Measurements from ENCODE around the gene XYLT2.

XYLT2 gene

DNA sequence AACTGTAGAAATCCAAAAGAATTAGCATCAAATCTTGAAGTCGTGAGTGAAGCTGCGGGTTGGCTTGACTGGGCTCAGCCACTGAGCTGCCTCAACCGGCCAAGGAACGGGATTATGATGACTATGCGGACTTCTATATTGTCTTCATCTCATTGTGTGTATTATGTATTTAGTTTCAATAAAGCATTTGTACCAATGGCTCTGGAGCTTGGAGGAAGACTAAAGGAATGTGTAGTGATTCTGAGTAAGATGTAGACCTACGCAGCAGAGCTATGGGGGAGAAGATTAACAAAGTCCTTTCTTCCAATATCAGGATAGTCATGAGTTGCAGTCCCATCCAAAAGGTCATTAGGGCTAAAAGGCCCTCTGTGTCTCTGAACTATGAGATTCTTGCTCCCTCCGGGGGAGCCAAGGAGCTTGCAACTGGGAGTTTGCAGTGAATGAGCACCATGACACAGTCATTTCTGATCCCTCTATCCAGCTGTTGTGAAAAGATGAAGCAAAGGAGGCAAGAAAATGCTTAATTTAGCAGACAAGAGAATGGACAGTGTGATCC, 35.4 kb downstream of the XYLT2 start:
- DNase-seq (ENCODE audit: low read depth), result no peak
- no peak overlapping the region for H3K4me3 ChIP-seq (ENCODE audit: low read depth, low read length)
- TF ChIP-seq, protein P1, sequence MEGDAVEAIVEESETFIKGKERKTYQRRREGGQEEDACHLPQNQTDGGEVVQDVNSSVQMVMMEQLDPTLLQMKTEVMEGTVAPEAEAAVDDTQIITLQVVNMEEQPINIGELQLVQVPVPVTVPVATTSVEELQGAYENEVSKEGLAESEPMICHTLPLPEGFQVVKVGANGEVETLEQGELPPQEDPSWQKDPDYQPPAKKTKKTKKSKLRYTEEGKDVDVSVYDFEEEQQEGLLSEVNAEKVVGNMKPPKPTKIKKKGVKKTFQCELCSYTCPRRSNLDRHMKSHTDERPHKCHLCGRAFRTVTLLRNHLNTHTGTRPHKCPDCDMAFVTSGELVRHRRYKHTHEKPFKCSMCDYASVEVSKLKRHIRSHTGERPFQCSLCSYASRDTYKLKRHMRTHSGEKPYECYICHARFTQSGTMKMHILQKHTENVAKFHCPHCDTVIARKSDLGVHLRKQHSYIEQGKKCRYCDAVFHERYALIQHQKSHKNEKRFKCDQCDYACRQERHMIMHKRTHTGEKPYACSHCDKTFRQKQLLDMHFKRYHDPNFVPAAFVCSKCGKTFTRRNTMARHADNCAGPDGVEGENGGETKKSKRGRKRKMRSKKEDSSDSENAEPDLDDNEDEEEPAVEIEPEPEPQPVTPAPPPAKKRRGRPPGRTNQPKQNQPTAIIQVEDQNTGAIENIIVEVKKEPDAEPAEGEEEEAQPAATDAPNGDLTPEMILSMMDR (IDR thresholded peaks at IDR 0.05; ENCODE audit: low read depth, low read length, missing control alignments), result no peak

DNA sequence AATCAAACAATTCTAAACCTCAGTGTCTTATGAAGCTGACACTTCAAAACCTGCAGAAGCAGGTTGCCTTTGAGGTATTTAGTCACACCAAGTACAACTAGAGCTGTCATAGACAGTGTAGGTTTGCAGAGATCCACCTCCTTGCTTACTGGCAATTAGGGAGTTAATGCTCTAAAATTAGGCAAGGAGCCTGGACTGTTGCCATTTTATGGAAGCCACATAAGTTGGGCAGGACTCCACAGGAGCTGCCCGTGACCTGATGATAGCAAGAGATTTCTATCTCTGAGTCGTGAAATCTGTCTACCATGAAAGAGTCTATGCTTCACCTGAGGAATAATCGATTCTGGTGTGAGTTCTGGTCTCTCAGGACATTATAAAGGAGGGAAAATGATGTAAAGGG, 36.0 kb downstream of the XYLT2 start:
- no peak for DNase-seq (ENCODE audit: low read depth)
- H3K4me3 ChIP-seq (ENCODE audit: low read depth, low read length), result no peak overlapping the region
- TF ChIP-seq, protein P1 (IDR thresholded peaks at IDR 0.05; ENCODE audit: low read depth, low read length, missing control alignments), result no peak

DNA sequence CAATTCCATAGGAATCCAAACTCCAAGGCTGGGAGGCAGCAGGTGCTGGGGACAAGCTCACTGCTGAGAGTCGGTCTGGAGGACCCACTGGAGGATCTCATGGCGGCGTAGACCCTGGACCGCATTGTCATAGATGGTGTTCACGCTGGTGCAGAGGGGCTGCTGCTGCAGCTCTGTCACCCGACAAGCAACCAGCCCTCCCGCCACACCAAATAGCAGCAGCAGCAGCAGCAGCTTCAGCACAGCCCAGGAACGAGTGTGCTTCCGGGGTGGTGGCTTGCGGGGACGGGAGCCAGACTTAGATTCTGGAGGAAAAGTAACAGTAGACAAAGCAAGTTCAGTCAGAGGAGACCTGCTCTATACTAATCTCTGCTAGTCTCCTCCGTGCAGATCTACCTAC, 37.0 kb downstream of the XYLT2 start:
- TF ChIP-seq, protein P1 (IDR thresholded peaks at IDR 0.05; ENCODE audit: low read depth, low read length, missing control alignments), result no peak
- H3K4me3 ChIP-seq (ENCODE audit: low read depth, low read length), result no peak overlapping the region
- no peak for DNase-seq (ENCODE audit: low read depth)

DNA sequence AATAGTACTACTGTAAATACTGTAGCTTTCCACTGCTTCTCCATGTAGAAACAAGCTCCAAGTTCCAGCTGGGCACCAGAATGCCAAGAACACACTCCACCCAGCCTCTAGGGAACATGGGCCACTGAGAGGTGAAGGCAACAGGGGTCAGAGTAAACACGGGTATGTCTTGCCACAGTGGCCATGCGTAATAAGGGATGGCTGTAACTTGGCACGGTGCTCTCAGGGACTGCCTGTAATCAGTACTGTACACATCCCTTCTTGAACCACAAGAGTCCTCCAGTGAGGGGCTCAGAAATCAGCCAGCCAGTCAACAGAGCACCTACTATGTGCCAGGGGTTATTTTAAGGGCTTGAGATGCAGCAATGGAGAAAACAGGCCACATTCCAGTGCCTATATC, 40.6 kb downstream of the XYLT2 start:
- DNase-seq (ENCODE audit: low read depth), result no peak
- H3K4me3 ChIP-seq (ENCODE audit: low read depth, low read length), result no peak overlapping the region
- TF ChIP-seq, protein P1 (IDR thresholded peaks at IDR 0.05; ENCODE audit: low read depth, low read length, missing control alignments), result no peak

DNA sequence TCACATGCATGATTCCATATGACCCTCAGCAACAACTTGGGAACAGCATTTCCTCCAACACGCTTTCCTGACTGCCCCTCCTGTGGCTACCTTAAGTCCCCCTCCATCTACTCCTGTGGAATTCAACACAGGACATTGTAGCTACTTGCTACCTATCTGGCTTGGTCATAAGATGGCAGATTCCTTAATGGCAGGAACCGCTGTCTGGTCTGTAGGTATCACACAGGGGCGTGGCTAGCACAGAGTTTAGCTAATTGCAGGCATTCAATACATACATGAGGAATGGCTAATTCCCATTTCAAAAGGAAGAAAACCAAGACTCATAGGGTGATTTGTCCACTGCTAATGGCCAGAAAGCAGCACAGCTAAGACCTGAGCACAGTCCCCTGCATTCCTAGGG, 42.8 kb downstream of the XYLT2 start:
- no peak for DNase-seq (ENCODE audit: low read depth)
- TF ChIP-seq, protein P1 (IDR thresholded peaks at IDR 0.05; ENCODE audit: low read depth, low read length, missing control alignments), result no peak
- no peak overlapping the region for H3K4me3 ChIP-seq (ENCODE audit: low read depth, low read length)

DNA sequence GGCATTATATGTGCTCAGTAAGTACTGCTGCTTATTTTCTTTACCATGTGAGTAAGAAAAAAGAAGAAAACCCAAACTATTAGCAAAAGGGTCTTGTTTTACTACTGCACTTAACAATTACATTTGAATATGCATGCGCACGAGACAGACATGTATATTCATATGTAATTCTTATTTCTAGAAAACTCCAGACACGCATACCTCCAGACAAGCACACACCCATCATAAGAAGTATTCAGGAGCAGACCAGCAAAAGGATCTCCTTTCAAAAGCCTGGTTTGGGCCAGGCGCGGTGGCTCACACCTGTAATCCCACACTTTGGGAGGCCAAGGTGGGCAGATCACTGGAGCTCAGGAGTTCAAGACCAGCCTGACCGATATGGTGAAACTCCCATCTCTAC, 43.6 kb downstream of the XYLT2 start:
- TF ChIP-seq, protein P1 (IDR thresholded peaks at IDR 0.05; ENCODE audit: low read depth, low read length, missing control alignments), result no peak
- DNase-seq (ENCODE audit: low read depth), result no peak
- H3K4me3 ChIP-seq (ENCODE audit: low read depth, low read length), result no peak overlapping the region

DNA sequence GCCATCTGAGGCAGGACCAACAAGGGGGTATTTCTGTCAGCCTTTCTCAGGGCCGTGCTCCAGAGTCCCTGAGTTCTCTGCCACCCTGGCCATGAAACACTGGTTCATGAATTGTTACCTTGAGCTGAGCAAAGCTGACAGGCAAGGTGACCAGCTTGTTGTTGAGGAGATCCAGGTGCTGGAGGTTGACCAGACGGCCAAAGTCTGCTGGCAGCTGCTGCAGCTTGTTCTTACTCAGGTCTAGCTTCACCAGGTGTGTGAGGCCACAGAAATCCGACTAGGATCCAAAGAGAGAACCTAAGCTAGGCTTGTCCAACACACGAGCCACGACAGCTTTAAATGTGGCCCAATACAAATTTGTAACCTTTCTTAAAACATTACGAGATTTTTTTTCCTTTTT, 46.7 kb downstream of the XYLT2 start:
- no peak overlapping the region for H3K4me3 ChIP-seq (ENCODE audit: low read depth, low read length)
- TF ChIP-seq, protein P1 (IDR thresholded peaks at IDR 0.05; ENCODE audit: low read depth, low read length, missing control alignments), result no peak
- no peak for DNase-seq (ENCODE audit: low read depth)
